GM19193 (cell line): ENCODE results near the gene S1PR2.

Experiments
- POLR2A ChIP-seq: IDR thresholded peaks from 4 replicates; pipeline ENCODE4 v1.6.1; 2011; ENCODE audit not compliant: insufficient read depth, insufficient read length; ENCODE audit errors: extremely low read depth

The S1PR2 gene

DNA sequence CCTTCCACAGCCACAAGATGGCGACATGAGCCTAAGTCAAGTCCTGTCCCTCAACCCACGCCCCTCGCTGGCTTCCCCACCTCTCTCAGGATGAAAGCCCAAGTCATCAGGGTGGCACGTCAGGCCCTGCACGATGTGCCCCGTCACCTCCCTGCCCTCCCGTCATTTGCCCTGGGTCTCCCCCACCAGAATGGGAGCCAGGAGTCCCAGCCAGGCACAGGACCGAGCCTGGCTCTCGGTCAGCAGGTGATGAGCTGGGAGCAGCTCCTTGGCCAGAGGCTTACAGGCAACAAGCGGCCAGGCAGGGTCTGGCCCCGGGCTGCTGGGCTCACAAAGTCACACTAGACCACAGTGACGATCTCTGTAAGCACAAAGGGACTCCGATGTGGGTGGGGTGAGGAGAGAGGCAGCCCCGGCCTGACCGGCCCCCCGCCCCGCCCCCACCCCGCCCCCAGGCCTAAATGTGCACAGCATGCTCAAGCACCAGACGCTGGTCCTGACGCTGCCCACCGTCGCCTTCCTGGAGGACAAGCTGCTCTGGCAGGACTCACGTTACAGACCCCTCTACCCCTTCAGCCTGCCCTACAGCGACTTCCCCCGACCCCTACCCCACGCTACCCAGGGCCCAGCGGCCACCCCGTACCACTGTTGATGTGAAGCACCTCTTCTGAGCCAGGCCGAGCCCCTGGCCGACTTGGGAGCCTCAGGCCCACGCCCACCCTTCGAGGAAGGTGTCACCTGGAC lies 28.2 kb upstream of the S1PR2 start:
- TF ChIP-seq POLR2A: no peak

DNA sequence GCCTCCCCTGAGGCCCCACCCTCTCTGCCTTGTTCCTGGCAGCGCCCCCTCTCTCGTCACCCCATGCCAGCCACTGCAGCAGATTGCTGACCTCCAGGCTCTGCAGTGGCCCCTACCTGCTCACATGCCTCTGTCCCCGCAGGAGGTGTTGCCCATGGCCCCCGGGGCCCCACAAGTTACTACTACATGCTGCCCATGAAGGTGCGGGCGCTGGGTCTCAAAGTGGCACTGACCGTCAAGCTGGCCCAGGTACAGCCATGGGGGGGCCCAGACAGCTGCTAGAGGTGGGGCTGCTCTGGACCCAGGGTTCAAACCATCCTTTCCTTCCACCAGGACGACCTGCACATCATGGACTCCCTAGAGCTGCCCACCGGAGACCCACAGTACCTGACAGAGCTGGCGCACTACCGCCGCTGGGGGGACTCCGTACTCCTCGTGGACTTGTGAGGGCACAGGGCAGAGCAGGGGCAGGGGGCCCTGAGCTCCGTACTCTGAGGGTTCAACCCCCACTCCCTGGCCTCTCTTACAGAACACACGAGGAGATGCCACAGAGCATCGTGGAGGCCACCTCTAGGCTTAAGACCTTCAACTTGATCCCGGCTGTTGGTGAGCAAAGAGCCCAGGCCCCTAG lies 27.1 kb upstream of the S1PR2 start:
- TF ChIP-seq POLR2A: no peak

DNA sequence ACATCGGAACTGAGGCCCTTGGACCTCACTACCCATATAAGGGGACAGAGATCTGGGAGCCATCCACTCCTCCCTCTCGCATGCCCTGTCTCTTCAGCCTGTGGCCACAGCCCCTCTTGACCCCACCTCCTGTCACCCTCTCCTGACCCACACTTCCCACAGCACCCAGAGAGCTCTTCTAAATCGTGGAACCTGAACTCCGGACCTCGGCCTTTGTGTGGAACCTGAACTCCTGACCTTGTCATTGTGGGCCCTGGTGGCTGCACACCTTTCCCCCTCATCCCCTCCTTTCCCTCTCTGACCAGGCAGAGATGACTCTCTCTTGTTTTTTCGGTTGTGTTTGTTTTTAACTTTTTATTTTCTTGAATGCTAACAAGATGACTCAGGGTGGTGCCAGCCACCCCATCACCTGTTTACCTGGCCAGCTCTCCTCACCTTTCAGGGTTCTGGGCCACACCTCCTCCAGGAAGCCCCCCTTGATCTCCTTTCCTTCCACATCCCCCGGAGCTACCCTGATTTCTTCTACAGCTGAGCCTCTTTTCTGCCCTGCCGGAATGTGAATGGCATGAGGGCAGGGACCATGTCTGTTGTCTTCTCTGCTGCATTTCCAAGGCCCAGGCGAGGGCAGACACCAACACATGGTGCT lies 26.0 kb upstream of the S1PR2 start:
- no peak for TF ChIP-seq POLR2A

DNA sequence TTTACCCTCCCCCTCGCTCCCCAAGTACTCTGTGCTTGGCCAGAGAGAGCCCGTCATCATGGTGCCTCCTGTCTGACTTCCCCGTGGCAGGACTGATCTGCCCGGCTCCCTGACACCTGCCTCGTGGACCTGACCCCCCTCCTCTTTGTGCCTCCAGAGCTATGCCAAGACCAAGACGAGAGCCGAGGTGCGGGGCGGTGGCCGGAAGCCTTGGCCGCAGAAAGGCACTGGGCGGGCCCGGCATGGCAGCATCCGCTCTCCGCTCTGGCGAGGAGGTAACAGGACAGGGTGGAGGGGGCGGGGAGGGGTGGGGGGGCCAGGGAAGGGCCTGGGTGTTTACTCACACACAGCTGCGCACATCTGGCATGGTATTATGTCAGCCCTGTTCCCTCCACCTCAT lies 25.4 kb upstream of the S1PR2 start:
- no peak for TF ChIP-seq POLR2A

DNA sequence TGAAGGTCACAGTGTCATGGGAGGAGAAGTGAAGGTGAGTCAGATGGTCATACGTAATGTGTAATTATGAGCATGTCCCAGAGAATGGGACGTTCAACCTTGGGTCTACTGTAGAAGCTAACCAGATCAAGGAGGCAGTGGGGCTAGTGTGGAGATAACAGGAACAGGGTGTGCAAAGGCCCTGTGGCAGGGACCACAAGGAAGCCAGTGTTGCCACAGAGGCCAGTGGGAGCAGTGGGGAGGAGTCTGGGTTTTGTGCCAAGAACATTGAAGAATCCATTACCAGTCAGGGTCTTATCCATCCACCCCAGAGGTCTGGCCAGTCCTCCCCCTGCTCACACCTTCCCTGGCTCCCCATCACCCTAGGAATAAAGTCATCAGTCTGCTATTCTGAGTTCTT lies 24.2 kb upstream of the S1PR2 start:
- no peak for TF ChIP-seq POLR2A

DNA sequence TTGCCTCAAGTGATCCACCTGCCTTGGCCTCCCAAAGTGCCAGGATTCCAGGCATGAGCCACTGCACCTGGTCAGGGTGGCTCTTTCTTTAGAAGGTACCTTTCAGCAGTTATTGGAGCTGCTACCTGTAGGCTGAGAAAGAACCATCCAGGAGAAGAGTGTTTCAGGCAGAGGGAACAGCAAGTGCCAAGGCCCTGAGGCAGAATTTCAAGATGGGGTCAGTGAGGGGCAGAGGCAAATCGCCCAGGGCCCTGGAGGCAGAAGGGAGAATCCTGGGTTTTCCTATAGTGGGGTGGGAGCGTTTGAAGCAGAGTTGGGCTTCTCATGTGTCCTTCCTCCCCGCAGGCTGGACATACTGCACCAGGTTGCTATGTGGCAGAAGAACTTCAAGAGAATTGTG lies 23.1 kb upstream of the S1PR2 start:
- no peak for TF ChIP-seq POLR2A

DNA sequence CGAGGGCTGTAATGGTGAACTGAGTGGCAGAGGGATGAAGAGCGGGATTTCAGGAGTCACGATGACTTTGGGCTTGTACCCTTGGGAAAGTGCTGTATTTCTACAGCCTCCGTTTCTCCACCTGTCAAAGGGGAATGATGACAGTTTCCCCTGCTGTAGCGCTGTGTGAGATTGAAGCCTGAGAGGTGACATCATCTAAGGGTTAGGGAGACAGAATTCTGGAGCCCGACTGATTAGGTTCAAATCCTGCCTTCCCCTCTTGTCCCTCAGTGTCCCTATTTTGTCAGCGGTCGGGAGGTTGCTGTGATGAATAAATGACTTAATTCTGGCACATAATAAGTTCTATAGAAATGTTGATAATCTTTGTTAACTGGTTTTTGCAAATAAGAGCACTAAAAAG lies 21.6 kb upstream of the S1PR2 start:
- no peak for TF ChIP-seq POLR2A

DNA sequence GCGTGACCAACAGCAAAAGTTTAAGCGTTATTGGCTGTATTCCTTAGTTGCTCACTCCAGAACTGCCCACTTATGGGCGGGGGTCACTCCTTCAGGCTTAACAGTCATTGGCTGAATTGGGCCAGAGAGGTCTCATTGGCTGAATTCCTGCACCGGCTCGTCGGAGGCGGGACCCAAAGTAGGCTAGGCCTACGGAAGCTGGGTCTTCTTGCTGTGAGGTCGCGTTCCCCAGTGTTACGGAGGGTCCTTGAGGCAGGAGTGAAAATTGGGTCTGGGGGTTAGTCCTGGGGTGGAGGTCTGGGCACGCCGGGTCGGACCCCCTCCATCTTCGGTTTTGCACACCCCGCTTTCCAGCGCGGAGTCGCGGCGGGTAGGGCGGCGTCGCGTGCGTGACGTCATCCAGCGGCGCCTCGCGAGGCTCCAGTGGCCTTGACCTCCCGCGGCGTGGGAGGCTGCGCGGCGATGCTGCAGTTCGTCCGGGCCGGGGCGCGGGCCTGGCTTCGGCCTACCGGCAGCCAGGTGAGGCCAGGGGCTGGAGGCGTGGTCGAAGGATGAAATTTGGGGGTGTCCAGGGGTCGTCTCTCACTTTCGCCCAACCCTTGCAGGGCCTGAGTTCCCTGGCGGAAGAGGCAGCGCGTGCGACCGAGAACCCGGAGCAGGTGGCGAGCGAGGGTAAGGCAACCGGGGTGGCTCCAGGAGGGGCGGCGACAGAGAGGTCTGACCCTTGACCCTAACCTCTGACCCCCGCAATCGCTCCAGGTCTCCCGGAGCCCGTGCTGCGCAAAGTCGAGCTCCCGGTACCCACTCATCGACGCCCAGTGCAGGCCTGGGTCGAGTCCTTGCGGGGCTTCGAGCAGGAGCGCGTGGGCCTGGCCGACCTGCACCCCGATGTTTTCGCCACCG lies 20.9 kb upstream of the S1PR2 start, which contains the start of gene MRPL4:
MRPL4 (plus strand) TSS at position 423 of the 903 bp plus-strand sequence; CDS start at position 463, 40 bp downstream.
- TF ChIP-seq POLR2A: peak; percentile 82

DNA sequence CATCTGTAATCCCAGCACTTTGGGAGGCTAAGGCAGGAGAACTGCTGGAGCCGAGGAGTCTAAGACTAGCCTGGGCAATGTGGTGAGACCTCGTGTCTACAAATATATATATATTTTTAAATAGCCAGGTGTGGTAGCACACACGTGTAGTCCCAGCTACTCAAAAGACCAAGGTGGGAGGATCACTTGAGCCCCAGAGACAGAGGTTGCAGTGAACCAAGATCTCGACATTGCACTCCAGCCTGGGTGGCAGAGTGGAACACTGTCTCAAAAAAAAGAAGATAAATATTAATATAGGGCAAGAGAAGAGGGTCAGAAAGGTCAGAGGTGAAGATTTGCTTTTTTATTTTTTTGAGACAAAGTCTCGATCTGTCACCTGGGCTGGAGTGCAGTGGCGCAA lies 15.4 kb upstream of the S1PR2 start:
- TF ChIP-seq POLR2A: no peak

DNA sequence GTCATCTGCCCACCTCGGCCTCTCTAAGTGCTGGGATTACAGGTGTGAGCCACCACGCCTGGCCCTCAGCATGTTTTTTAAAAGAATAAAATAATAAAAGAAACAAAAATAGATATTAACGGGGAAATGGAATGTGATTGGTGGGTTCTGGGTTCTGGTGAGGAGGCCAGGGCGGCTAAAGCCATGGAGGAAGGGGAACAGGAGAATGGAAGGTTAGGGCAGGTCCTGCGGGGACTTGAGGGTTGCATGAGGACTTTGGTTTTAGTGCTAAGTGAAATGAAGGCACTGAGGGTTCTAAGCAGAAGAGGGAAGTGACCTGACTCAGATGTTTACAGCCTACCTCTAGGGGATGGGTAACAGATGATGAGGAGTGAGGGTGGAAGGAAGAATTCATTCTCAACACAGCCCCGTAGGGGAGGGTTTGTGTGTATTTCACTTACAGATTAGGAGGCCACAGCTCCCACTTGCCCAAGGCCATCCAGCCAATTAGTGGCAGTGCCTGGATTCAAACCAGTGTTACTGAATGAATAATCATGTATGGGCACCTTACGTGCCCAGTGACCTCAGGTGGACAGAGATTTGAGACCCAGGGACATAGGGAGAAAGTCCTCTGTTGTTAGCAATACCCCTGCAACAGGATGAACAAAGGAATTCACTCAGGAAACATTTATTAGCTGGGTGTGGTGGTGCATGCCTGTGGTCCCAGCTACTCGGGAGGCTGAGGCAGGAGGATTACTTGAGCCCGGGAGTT lies 14.2 kb upstream of the S1PR2 start:
- no peak for TF ChIP-seq POLR2A

DNA sequence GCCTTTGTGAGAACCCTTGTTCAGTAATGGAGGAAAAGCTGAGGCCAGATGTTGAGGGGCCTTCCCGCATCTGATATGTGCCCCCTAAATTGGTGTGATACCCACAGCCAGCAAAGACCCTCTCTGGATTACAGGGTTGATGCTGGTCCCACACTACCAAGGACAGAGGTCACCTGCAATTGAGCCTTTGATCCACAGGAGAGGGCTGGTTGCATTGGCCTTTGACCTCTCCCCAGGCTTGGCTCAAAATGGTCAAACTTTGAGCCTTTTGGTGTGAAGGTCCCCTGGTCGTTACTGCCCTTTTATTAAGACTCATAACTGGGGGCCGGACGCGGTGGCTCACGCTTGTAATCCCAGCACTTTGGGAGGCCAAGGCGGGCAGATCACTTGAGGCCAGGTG lies 12.5 kb upstream of the S1PR2 start:
- no peak for TF ChIP-seq POLR2A

DNA sequence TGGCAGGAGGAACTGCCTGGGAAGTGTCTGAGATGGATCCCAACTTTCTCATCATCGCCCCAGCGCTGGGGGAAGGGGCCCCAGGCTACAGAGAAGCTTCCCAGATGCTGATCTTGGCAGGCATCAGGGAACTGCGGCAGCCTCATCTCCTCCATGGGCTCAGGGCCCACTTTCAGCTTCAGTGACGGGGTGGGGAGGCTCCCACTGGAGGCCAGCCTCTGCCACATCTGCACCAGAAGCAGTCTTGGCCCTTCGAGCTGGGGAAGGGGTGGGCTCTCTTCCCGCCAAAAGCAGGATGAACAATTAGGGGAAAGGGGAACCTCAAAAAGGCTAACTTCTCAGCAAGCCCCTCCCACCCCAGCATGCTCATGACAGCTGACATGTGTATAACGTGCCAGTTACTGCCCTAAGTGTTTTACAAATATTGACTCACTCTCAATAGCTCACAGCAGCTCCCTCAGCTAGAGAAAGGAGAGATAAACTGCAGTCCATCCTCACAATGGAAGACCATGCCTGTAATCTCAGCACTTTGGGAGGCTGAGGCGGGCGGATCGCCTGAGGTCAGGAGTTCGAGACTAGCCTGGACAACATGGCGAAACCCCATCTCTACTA lies 7.1 kb upstream of the S1PR2 start:
- no peak for TF ChIP-seq POLR2A

DNA sequence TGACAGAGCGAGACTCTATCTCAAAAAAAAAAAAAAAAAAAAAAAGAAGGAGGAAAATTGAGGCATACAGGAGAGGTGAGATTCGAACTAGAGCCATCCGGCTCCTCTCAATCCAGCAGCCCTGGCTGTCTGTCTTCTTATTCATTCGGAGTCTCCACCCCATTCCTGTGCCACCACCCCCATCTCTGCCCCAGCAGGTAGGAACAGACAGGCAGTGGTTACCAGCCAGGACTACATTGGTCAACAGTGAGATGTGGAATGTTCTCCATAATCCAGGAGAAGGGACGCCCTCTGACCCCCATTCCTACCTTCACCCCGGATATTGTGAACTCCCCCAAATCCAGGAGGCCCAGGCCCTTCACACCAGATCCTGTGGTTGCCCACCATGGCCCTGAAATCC lies 6.6 kb upstream of the S1PR2 start:
- no peak for TF ChIP-seq POLR2A

DNA sequence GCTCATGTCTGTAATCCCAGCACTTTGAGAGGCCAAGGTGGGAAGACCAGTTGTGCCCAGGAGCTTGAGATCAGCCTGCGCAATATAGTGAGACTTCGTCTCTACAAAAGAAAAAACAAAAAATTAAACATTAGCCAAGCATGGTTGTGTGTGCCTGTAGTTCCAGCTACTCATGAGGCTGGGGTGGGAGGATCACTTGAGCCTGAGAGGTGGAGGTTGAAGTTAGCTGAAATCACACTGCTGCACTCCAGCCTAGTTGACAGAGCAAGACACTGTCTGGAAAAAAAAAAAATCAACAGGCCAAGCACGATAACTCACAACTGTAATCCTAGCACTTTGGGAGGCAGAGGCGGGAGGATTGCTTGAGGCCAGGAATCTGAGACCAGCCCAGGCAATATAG lies 3.9 kb upstream of the S1PR2 start:
- no peak for TF ChIP-seq POLR2A

DNA sequence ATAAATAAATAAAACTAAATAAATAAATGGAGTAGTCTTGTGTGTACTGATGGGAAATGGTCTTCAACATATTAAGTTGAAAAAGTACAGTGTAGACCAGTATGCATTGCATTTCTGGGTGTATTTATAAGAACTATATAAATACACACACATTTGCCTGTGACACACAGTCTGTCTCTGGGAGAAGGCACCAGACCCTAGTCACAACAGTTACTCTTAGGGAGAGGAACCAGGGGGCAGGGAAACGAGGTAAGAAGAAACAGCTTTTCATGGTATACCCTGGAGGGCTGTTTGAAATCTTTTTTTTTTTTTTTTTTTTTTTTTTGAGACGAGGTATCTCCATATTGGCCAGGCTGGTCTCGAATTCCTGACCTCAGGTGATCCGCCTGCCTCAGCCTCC lies 2.8 kb upstream of the S1PR2 start:
- TF ChIP-seq POLR2A: no peak
